A549 (cell line): ENCODE data around the gene COL26A1. TPM values are rescaled to one million over a fixed set of nuclear protein-coding genes. Genes with fewer than 3 reads are reported as not detected.

Experiments used
- ATAC-seq, 2 experiments: fragments of 200-7000 bp in 1 of 2; fragments of >200 bp in 1 of 2; cut with Nextera tagmentation in 1 of 2; cut with Tn5 transposase in 1 of 2; 3 replicates each; pipeline versions ENCODE4 v1.8.0 to v1.9.1; 2018 to 2020; ENCODE audit warnings: mild to moderate bottlenecking in 1 of 2, moderate library complexity in 1 of 2
- CTCF ChIA-PET: fragments of 300-600 bp; sonication (Branson Sonifier 250); formaldehyde crosslinking; extraction: SDS; loops from one replicate; lab custom pipeline; 2021; ENCODE audit warnings: antibody characterized with exemption, inconsistent platforms; lab: Yijun Ruan, JAX
- POLR2A ChIA-PET: fragments of 350-600 bp; formaldehyde crosslinking; extraction: SDS; loops from one replicate; lab custom pipeline; 2021; ENCODE audit warnings: antibody characterized with exemption, inconsistent platforms; lab: Yijun Ruan, JAX
- DNase-seq, 2 experiments: peaks; one replicate each; pipeline versions ENCODE4 v3.0.0 to v3.0.0-alpha.2; 2011 to 2016; ENCODE audit warnings: low read depth in 1 of 2, low spot score in 1 of 2
- FAIRE-seq: peaks from 2 replicates; lab custom pipeline; 2011; peaks lifted over from hg19 to GRCh38; lab: Jason Lieb, UNC
- H3K27ac ChIP-seq, 2 experiments: fragments of >200 bp; sonication (Bioruptor Twin); formaldehyde crosslinking; 3 replicates each; pipeline ENCODE4 v1.5.1; 2016 to 2017
- H3K4me1 ChIP-seq: fragments of >200 bp; sonication (Bioruptor Twin); formaldehyde crosslinking; 3 replicates; pipeline ENCODE4 v1.6.1; 2016
- H3K4me2 ChIP-seq: fragments of >200 bp; sonication (Bioruptor Twin); formaldehyde crosslinking; 3 replicates; pipeline ENCODE4 v1.6.1; 2016
- H3K4me3 ChIP-seq: fragments of >200 bp; sonication (Bioruptor Twin); formaldehyde crosslinking; 3 replicates; pipeline ENCODE4 v1.5.1; 2016
- H3K9me3 ChIP-seq: fragments of >200 bp; sonication (Bioruptor Twin); formaldehyde crosslinking; 3 replicates; pipeline ENCODE4 v1.6.1; 2016
- BHLHE40 ChIP-seq: IDR thresholded peaks from 2 replicates; pipeline ENCODE4 v1.6.1; 2012; ENCODE audit warnings: low read depth, low read length, inconsistent platforms
- CBX2 ChIP-seq: fragments of 200-600 bp; sonication (generic); IDR thresholded peaks from 2 replicates; pipeline ENCODE4 v1.6.1; 2016; ENCODE audit warnings: low read depth, mild to moderate bottlenecking, borderline replicate concordance
- CBX8 ChIP-seq: fragments of 200-600 bp; sonication (generic); IDR thresholded peaks from 2 replicates; pipeline ENCODE4 v1.6.1; 2016
- CHD2 ChIP-seq: fragments of 150-350 bp; IDR thresholded peaks from 2 replicates; pipeline ENCODE4 v1.6.1; 2014; ENCODE audit warnings: low read length; ENCODE audit not compliant: partially characterized antibody
- CTCF ChIP-seq: fragments of >200 bp; sonication (Bioruptor Twin); formaldehyde crosslinking; IDR thresholded peaks from 3 replicates; pipeline ENCODE4 v1.5.1; 2016
- EP300 ChIP-seq, 2 experiments: fragments of >200 bp; sonication (Bioruptor Twin); formaldehyde crosslinking; IDR thresholded peaks; 2 replicates in 1 of 2; 3 replicates in 1 of 2; pipeline ENCODE4 v1.6.1; 2016 to 2017
- ESRRA ChIP-seq: fragments of 150-350 bp; IDR thresholded peaks from 2 replicates; pipeline ENCODE4 v1.6.1; 2014; ENCODE audit warnings: mild to moderate bottlenecking, low read length, borderline replicate concordance
- FOXS1 ChIP-seq: fragments of 250-450 bp; sonication (Bioruptor Pico); IDR thresholded peaks from 2 replicates; pipeline ENCODE4 v1.5.0; 2020; ENCODE audit warnings: mild to moderate bottlenecking, moderate library complexity
- GATA3 ChIP-seq: IDR thresholded peaks from 2 replicates; pipeline ENCODE4 v1.6.1; 2012; ENCODE audit warnings: borderline replicate concordance
- HDAC2 ChIP-seq: fragments of 200-600 bp; sonication (generic); IDR thresholded peaks from 2 replicates; pipeline ENCODE4 v1.6.1; 2016
- HES2 ChIP-seq: fragments of >200 bp; sonication (Bioruptor Twin); formaldehyde crosslinking; IDR thresholded peaks from 2 replicates; pipeline ENCODE4 v1.6.1; 2016
- HMGXB4 ChIP-seq: fragments of 250-450 bp; sonication (Bioruptor Pico); IDR thresholded peaks from 2 replicates; pipeline ENCODE4 v1.5.0; 2021; ENCODE audit warnings: mild to moderate bottlenecking, moderate library complexity, borderline replicate concordance
- HOXB5 ChIP-seq: fragments of 250-450 bp; sonication (Bioruptor Pico); IDR thresholded peaks from 2 replicates; pipeline ENCODE4 v1.5.0; 2020; ENCODE audit warnings: mild to moderate bottlenecking, moderate library complexity
- JUNB ChIP-seq: fragments of >200 bp; sonication (Bioruptor Twin); formaldehyde crosslinking; IDR thresholded peaks from 2 replicates; pipeline ENCODE4 v1.6.1; 2016
- KDM5A ChIP-seq: fragments of 200-600 bp; sonication (generic); IDR thresholded peaks from 2 replicates; pipeline ENCODE4 v1.6.1; 2016; ENCODE audit warnings: antibody characterized with exemption, mild to moderate bottlenecking
- NPAS2 ChIP-seq: fragments of 250-450 bp; sonication (Bioruptor Pico); IDR thresholded peaks from 2 replicates; pipeline ENCODE4 v1.8.0; 2022; ENCODE audit warnings: mild to moderate bottlenecking, moderate library complexity, borderline replicate concordance
- NR3C1 ChIP-seq: fragments of >200 bp; sonication (Bioruptor Twin); formaldehyde crosslinking; IDR thresholded peaks from 3 replicates; pipeline ENCODE4 v1.6.1; 2017
- RAD21 ChIP-seq, 2 experiments: fragments of >200 bp in 1 of 2; sonication (Bioruptor Twin) in 1 of 2; formaldehyde crosslinking in 1 of 2; IDR thresholded peaks in 1 of 2; conservative IDR thresholded peaks in 1 of 2; 2 replicates in 1 of 2; 3 replicates in 1 of 2; pipeline ENCODE4 v1.6.1; 2012 to 2018; ENCODE audit warnings: inconsistent platforms in 1 of 2
- RCOR1 ChIP-seq: fragments of 150-350 bp; IDR thresholded peaks from 2 replicates; pipeline ENCODE4 v1.6.1; 2014; ENCODE audit warnings: antibody characterized with exemption, low read length, low read depth
- RFX5 ChIP-seq: fragments of 450-650 bp; IDR thresholded peaks from 2 replicates; pipeline ENCODE4 v1.7.1; 2014; ENCODE audit warnings: antibody characterized with exemption, mild to moderate bottlenecking, moderate library complexity
- SMC3 ChIP-seq: fragments of >200 bp; sonication (Bioruptor Twin); formaldehyde crosslinking; IDR thresholded peaks from 3 replicates; pipeline ENCODE4 v1.6.1; 2018; ENCODE audit warnings: inconsistent platforms
- TP53 ChIP-seq: fragments of 250-450 bp; sonication (Bioruptor Pico); IDR thresholded peaks from 2 replicates; pipeline ENCODE4 v1.5.0; 2021; ENCODE audit warnings: mild to moderate bottlenecking, moderate library complexity
- ZC3H11A ChIP-seq: fragments of 450-650 bp; IDR thresholded peaks from 2 replicates; pipeline ENCODE4 v1.6.1; 2014; ENCODE audit warnings: antibody characterized with exemption, mild to moderate bottlenecking
- ZNF302 ChIP-seq: fragments of 250-450 bp; sonication (Bioruptor Pico); IDR thresholded peaks from 2 replicates; pipeline ENCODE4 v1.9.0; 2021; ENCODE audit warnings: inconsistent platforms, mild to moderate bottlenecking, moderate library complexity
- ZSCAN20 ChIP-seq: fragments of 250-450 bp; sonication (Bioruptor Pico); IDR thresholded peaks from 2 replicates; pipeline ENCODE4 v1.8.0; 2022; ENCODE audit warnings: mild to moderate bottlenecking, moderate library complexity
- WGBS: methylation state at CpG from one replicate; pipeline ENCODE4 v1.1.6; 2017; ENCODE audit errors: missing lambda C conversion rate; 5-methylcytosine and 5-hydroxymethylcytosine counted together
- polyA plus RNA-seq, 4 experiments: library from polyadenylated mRNA; depleted of rRNA in 3 of 4; stranded (reverse); fragments of >200 nt; fragmentation: RNase III in 1 of 4; extraction: RNeasy Plus Mini Kit Qiagen cat#74134 plus additional on column Dnase treatment in 1 of 4; gene quantifications; 2 replicates in 3 of 4; 3 replicates in 1 of 4; pipeline ENCODE4 v1.2.3, GENCODE V29; 2011 to 2017
- TF ChIP-seq, protein P1 (sequence below): IDR thresholded peaks from 2 replicates; pipeline ENCODE4 v1.6.1; 2012
- TF ChIP-seq, protein P2 (sequence below): fragments of 250-450 bp; sonication (Bioruptor Pico); IDR thresholded peaks from 2 replicates; pipeline ENCODE4 v1.5.0; 2020; ENCODE audit warnings: low read depth, mild to moderate bottlenecking, moderate library complexity

COL26A1 gene
- polyA plus RNA-seq, 2 of the 4 experiments (the other 2 are of a cell fraction), result 0.52 to 1.4 TPM

DNA sequence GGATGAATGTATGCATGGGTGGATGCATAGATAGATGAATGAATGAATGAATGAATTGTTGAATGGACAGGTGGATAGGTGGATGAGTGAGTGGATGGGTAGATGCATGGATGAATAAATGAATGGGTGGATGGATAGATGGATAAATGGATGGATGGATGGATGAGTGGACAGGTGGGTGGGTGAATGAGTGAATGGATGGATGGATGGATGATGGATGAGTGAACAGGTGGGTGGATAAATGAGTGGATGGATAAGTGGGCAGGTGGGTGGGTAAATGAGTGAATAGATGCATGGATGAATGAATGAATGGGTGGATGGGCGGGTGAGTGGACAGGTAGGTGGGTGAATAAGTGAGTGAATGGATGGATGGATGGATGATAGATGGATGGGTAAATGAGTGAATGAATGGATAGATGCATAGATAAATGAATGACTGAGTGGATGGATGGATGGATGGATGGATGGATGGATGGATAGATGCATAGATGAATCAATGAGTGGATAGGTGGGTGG lies 193.8 kb downstream of the COL26A1 start:
- Histone ChIP-seq H3K27ac (no peak overlapping the region), H3K4me3 (no peak overlapping the region), H3K9me3 (no peaks in the 10 kb centered on the region), H3K4me2 (no peak overlapping the region), H3K4me1 (no peaks in the 10 kb centered on the region)
- no peak for FAIRE-seq
- DNase-seq, result no peak
- CTCF ChIA-PET, result no interaction called here
- ATAC-seq, result no peak
- WGBS, result 0% methylated on average over 1 of the region's 1 CpG
- TF ChIP-seq HOXB5, result no peak
- TF ChIP-seq GATA3, result no peak
- TF ChIP-seq, protein P1, sequence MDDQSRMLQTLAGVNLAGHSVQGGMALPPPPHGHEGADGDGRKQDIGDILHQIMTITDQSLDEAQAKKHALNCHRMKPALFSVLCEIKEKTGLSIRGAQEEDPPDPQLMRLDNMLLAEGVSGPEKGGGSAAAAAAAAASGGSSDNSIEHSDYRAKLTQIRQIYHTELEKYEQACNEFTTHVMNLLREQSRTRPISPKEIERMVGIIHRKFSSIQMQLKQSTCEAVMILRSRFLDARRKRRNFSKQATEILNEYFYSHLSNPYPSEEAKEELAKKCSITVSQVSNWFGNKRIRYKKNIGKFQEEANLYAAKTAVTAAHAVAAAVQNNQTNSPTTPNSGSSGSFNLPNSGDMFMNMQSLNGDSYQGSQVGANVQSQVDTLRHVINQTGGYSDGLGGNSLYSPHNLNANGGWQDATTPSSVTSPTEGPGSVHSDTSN, result no peak
- no peak for TF ChIP-seq HMGXB4 (CRISPR knock-in tag)
- TF ChIP-seq ZSCAN20 (CRISPR knock-in tag), result no peak
- no peak for TF ChIP-seq EP300 (IDR thresholded peaks at IDR 0.05)
- TF ChIP-seq KDM5A, result no peak
- TF ChIP-seq TP53 (CRISPR knock-in tag), result no peak
- no peak for TF ChIP-seq NR3C1
- no peak for TF ChIP-seq CBX8
- POLR2A ChIA-PET, result no interaction called here

- DNase-seq, result no peak
- H3K4me1 ChIP-seq, result no peaks in the 10 kb centered on the region
- no peak overlapping the region for H3K4me2 ChIP-seq
- no peak overlapping the region for H3K27ac ChIP-seq
- POLR2A ChIA-PET, result no interaction called here
- no peaks in the 10 kb centered on the region for H3K9me3 ChIP-seq
- CTCF ChIA-PET, result interaction anchor here (4.1 kb wide), 1 partner anchor 15 kb away, joined by 30 read pairs; no protein-coding TSS in a partner anchor
- FAIRE-seq, result no peak
- TF ChIP-seq HES2 (no peak), RCOR1 (no peak), BHLHE40 (no peak)
- TF ChIP-seq, all 56 proteins: peak for 0
- ATAC-seq, result no peak
- WGBS, result 57% methylated on average over 7 of the region's 8 CpGs
- no peak overlapping the region for H3K4me3 ChIP-seq
These were observed 194.7 kb downstream of the COL26A1 start for GRCh38 chr7:101557421-101557820.

DNA sequence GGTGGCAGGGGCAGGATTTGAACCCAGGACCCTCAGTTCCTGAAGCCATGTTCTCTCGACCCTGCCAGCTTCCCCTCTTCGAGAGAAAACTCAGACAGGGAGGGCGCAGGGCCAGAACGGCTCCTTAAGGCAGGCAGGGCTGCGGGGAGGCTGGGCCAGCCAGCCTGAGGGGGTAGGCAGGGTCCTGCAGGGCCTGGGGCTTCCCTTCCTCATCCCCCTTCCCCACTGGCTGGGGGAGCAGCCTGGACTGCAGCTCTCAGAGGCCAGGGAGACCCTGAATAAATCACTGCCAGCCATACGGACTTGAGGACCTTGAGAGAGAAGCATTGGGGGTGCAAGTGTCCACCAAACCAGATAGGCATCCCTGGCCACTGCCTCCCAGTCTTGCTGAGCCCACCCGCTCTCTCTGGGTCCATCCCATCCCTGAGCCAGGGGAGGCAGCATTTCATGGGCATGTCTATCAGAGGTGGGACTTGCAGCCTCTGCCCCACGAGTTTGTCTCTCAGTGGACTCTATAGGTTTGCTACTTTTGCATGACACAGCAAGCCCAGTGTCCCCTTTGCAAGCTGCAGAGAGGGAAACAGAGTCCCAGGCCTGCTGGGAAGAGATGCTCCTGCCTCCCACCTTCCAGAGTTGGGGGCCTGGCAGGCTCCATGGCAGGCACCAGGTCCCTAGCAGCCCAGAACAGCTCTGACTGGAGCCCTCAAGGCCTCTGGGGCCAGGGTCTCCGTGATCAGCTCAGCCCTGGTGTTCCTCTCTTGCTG lies 195.5 kb downstream of the COL26A1 start:
- ChIA-PET POLR2A (no interaction called here), CTCF (interaction anchor here (0.7 to 4.1 kb wide), 4 partner anchors 15 to 714 kb away, joined by 3 to 30 read pairs (median 8); no protein-coding TSS in a partner anchor)
- H3K9me3 ChIP-seq, result no peaks in the 10 kb centered on the region
- 53% methylated on average over 8 of the region's 9 CpGs for WGBS
- ATAC-seq, result peak in 1 of 2 experiments; percentile 7; a peak in 3 of 6 replicates
- TF ChIP-seq ZNF302 (CRISPR knock-in tag), result no peak
- TF ChIP-seq RFX5, result no peak
- TF ChIP-seq, protein P1, result no peak
- no peak for TF ChIP-seq KDM5A
- no peak for TF ChIP-seq CTCF
- TF ChIP-seq HDAC2, result no peak
- TF ChIP-seq FOXS1 (CRISPR knock-in tag), result no peak
- TF ChIP-seq CBX2, result no peak
- TF ChIP-seq SMC3, result no peak
- no peak for TF ChIP-seq RAD21 (conservative IDR thresholded peaks at IDR 0.05 in 1 of 2, IDR thresholded peaks at IDR 0.05 in 1 of 2)
- TF ChIP-seq ZC3H11A, result no peak
- no peak for TF ChIP-seq GATA3
- TF ChIP-seq ESRRA, result no peak
- TF ChIP-seq CHD2, result no peak
- no peak for TF ChIP-seq JUNB
- TF ChIP-seq, protein P2, sequence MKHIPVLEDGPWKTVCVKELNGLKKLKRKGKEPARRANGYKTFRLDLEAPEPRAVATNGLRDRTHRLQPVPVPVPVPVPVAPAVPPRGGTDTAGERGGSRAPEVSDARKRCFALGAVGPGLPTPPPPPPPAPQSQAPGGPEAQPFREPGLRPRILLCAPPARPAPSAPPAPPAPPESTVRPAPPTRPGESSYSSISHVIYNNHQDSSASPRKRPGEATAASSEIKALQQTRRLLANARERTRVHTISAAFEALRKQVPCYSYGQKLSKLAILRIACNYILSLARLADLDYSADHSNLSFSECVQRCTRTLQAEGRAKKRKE (CRISPR knock-in tag), result no peak
- no peak for TF ChIP-seq NPAS2 (CRISPR knock-in tag)
- no peak overlapping the region for H3K27ac ChIP-seq
- DNase-seq, result no peak
- H3K4me1 ChIP-seq, result no peaks in the 10 kb centered on the region
- H3K4me2 ChIP-seq, result no peak overlapping the region
- no peak overlapping the region for H3K4me3 ChIP-seq
- no peak for FAIRE-seq
